SK-N-SH (cell line): ENCODE measurements around the gene TRDN.
"Not testable (repeated sequence)": the region's sequence is repeated elsewhere in the genome, so short reads cannot be mapped to it uniquely, and the experiment has no call there.

Experiments
- CTCF ChIP-seq: fragments of 200-600 bp; sonication (generic); IDR thresholded peaks from 2 replicates; pipeline ENCODE4 v1.6.1; 2017; ENCODE audit warnings: antibody characterized with exemption, mild to moderate bottlenecking, moderate library complexity
- NRF1 ChIP-seq: IDR thresholded peaks from 2 replicates; pipeline ENCODE4 v1.6.1; 2012; ENCODE audit warnings: low read depth, mild to moderate bottlenecking, low read length
- POLR2AphosphoS5 ChIP-seq: IDR thresholded peaks from 2 replicates; pipeline ENCODE4 v1.6.1; 2012; ENCODE audit warnings: low read depth, low read length
- RFX5 ChIP-seq: IDR thresholded peaks from 2 replicates; pipeline ENCODE4 v1.6.1; 2012; ENCODE audit warnings: mild to moderate bottlenecking, improper control_type of control experiment, low read length
- SIN3A ChIP-seq: IDR thresholded peaks from 2 replicates; pipeline ENCODE4 v1.6.1; 2012; ENCODE audit warnings: low read depth, mild to moderate bottlenecking, low read length, moderate library complexity, borderline replicate concordance
- ZBTB33 ChIP-seq: IDR thresholded peaks from 2 replicates; pipeline ENCODE4 v1.4.0; 2012; ENCODE audit warnings: low read depth, borderline replicate concordance

GRCh38 chr6:123557474-123557873 lies 79.3 kb downstream of the TRDN start:
- TF ChIP-seq POLR2AphosphoS5, NRF1, ZBTB33, RFX5, CTCF, SIN3A: not testable (repeated sequence)
